GM19324 (cell line): ENCODE measurements around the gene TUSC2.

Experiments
- ATAC-seq: cut with Tn5 transposase; IDR thresholded peaks from one replicate; pipeline ENCODE4 v1.9.1; 2021; ENCODE audit warnings: mild to moderate bottlenecking, moderate library complexity; ENCODE audit not compliant: unreplicated experiment, low FRiP score

TUSC2 gene

DNA sequence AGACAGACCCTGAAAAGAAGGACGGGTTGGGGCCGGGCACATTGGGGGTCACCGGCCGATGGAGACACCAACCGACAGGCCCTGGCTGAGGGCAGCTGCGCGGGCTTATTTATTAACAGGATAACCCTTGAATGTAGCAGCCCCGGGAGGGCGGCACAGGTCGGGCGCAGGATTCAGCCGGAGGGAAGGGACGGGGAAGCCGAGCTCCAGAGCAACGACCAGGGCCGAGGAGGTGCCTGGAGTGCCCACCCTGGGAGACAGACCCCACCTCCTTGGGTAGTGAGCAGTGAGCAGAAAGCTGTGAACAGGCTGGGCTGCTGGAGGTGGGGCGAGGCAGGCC, 51.3 kb downstream of the TUSC2 start:
- no peak for ATAC-seq

GRCh38 chr3:50275996-50276761, 51.8 kb downstream of the TUSC2 start:
- no peak for ATAC-seq

DNA sequence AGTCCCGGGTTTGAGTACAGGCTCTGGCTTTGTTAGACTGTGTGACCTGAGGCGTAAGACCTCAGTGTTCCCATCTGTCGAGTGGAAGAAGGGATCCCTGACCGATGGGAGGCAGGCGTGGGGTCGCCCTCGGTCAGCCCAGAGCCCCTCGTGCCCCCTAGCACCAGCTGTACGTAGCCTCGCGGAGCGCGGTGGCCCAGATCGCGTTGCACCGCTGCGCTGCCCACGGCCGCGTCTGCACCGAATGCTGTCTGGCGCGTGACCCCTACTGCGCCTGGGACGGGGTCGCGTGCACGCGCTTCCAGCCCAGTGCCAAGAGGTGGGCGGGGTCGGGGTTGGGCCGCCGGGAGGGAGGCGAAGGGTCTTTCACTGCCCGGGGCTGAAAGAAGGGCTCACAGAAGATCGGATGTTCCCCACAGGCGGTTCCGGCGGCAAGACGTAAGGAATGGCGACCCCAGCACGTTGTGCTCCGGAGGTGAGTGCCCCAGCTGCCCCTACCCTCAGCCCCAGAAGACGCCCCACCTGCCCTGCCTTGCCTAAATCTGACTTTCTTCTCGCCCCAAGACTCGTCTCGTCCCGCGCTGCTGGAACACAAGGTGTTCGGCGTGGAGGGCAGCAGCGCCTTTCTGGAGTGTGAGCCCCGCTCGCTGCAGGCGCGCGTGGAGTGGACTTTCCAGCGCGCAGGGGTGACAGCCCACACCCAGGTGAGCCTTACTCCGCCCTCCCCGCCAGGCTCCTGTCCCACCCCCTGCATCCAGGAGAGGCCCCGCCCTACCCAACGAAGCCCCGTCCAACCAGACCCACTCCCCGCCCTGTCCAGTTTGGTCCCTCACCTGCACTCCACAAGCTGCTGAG, 52.7 kb downstream of the TUSC2 start:
- no peak for ATAC-seq
